Neural progenitor cell (in vitro differentiated cells): Measurements from ENCODE around the gene KIAA0232. TPM values are rescaled to one million over a fixed set of nuclear protein-coding genes. Genes with fewer than 3 reads are reported as not detected.
A peak's percentile ranks its signal among the peaks of the same experiment; 100 is the strongest.

Experiments used
- DNase-seq: peaks from one replicate; pipeline ENCODE4 v3.0.0-alpha.2; 2016; ENCODE audit warnings: low spot score
- H2AFZ ChIP-seq: fragments of 200-600 bp; sonication (generic); replicated peaks from 2 replicates; pipeline ENCODE4 v1.6.1; 2016; ENCODE audit warnings: antibody characterized with exemption
- H3F3A ChIP-seq: fragments of 200-600 bp; sonication (generic); 2 replicates; pipeline ENCODE4 v1.6.1; 2016; ENCODE audit warnings: antibody characterized with exemption, low read depth
- H3K27ac ChIP-seq: fragments of 200-600 bp; sonication (generic); 2 replicates; pipeline ENCODE4 v1.5.1; 2016; ENCODE audit warnings: mild to moderate bottlenecking
- H3K27me3 ChIP-seq: fragments of 200-600 bp; sonication (generic); 2 replicates; pipeline ENCODE4 v1.6.1; 2016; ENCODE audit warnings: mild to moderate bottlenecking, moderate library complexity
- H3K36me3 ChIP-seq: fragments of 200-600 bp; sonication (generic); 2 replicates; pipeline ENCODE4 v1.5.1; 2016
- H3K4me1 ChIP-seq: fragments of 200-600 bp; sonication (generic); 2 replicates; pipeline ENCODE4 v1.6.1; 2016; ENCODE audit warnings: mixed run types
- H3K4me2 ChIP-seq: fragments of 200-600 bp; sonication (generic); 2 replicates; pipeline ENCODE4 v1.6.1; 2016
- H3K4me3 ChIP-seq: fragments of 200-600 bp; sonication (generic); 2 replicates; pipeline ENCODE4 v1.5.1; 2016
- H3K79me2 ChIP-seq: fragments of 200-600 bp; sonication (generic); 2 replicates; pipeline ENCODE4 v1.6.1; 2016; ENCODE audit warnings: low read depth
- H3K9ac ChIP-seq: fragments of 200-600 bp; sonication (generic); 2 replicates; pipeline ENCODE4 v1.6.1; 2016
- H3K9me3 ChIP-seq: fragments of 200-600 bp; sonication (generic); 2 replicates; pipeline ENCODE4 v1.5.1; 2016; ENCODE audit warnings: low read depth
- H4K20me1 ChIP-seq: fragments of 200-600 bp; sonication (generic); 2 replicates; pipeline ENCODE4 v1.6.1; 2016; ENCODE audit warnings: low read depth
- H3K27ac Mint-ChIP-seq: 3 replicates; pipeline ENCODE4 v1.8.0; 2021; ENCODE audit warnings: mixed read lengths
- H3K27me3 Mint-ChIP-seq: 2 replicates; pipeline ENCODE4 v1.8.0; 2022; ENCODE audit warnings: low read depth, mild to moderate bottlenecking, inconsistent platforms, moderate library complexity, mixed read lengths; ENCODE audit not compliant: insufficient read depth
- H3K36me3 Mint-ChIP-seq: 3 replicates; pipeline ENCODE4 v1.8.0; 2021; ENCODE audit warnings: mixed read lengths
- H3K4me1 Mint-ChIP-seq: 3 replicates; pipeline ENCODE4 v1.8.0; 2021; ENCODE audit warnings: mixed read lengths
- H3K4me3 Mint-ChIP-seq: 3 replicates; pipeline ENCODE4 v1.8.0; 2021; ENCODE audit warnings: mild to moderate bottlenecking, moderate library complexity, mixed read lengths
- H3K9me3 Mint-ChIP-seq: 3 replicates; pipeline ENCODE4 v1.8.0; 2020; ENCODE audit warnings: mixed read lengths
- CTCF ChIP-seq: fragments of 200-600 bp; sonication (generic); IDR thresholded peaks from 2 replicates; pipeline ENCODE4 v1.5.1; 2017; ENCODE audit warnings: antibody characterized with exemption, mild to moderate bottlenecking
- EZH2 ChIP-seq: fragments of 200-600 bp; sonication (generic); IDR thresholded peaks from 2 replicates; pipeline ENCODE4 v1.6.1; 2017; ENCODE audit warnings: antibody characterized with exemption, mild to moderate bottlenecking, moderate library complexity
- EZH2phosphoT487 ChIP-seq: fragments of 200-600 bp; sonication (generic); IDR thresholded peaks from 2 replicates; pipeline ENCODE4 v1.6.1; 2017; ENCODE audit warnings: antibody characterized with exemption
- total RNA-seq: library from RNA; depleted of rRNA; stranded (reverse); fragments of >200 nt; gene quantifications from 2 replicates; pipeline ENCODE4 v1.2.3, GENCODE V29; 2015; ENCODE audit warnings: low replicate concordance

Gene KIAA0232
- total RNA-seq, 1 donor from 2014 or later: 42.9 TPM

DNA sequence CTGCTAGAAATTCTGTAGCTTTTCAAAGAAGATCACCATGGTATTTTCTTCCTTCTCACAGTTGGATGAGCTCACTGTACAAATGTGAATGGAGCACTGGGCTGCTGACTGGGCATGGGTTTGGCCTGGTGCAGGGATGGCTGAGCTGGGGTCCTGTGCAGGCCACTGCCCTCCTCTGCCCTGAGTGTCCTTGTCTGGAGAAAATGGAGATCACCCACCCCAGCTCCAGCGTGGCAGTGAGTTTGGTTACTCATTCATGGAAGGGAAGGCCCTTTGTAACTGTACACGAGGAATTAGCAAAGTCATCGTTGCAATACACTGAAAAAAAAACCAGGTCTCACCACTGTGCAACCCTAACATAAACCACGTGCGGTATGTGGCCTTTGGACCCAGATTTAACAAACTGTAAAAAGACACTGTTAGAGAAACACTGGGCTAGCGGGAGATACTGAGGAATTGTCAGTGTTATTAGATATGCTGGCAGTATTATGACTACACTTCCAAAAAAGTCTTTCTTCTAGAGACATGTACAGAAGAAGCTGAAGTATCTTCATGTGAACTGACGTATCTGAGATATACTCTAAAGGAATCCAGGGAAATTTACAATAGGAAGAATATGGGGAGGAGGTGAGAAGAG, 111.0 kb downstream of the KIAA0232 start:
- H3K9me3 ChIP-seq: no peaks in the 10 kb centered on the region
- H3K27ac ChIP-seq: no peak overlapping the region
- H3K36me3 ChIP-seq: no peaks in the 10 kb centered on the region
- no peak overlapping the region for H3K9ac ChIP-seq
- no peaks in the 10 kb centered on the region for H3K27me3 ChIP-seq
- no peak for TF ChIP-seq EZH2phosphoT487
- no peak for TF ChIP-seq EZH2
- no peak for TF ChIP-seq CTCF
- no peak overlapping the region for H3K4me3 ChIP-seq
- H3K27ac Mint-ChIP-seq: peak overlapping the region; percentile 43
- peaks cover 13% of the 10 kb centered on the region for H3K9me3 Mint-ChIP-seq
- no peak overlapping the region for H2AFZ ChIP-seq
- no peaks in the 10 kb centered on the region for H3K79me2 ChIP-seq
- peaks cover 24% of the 10 kb centered on the region for H3K4me1 Mint-ChIP-seq
- no peaks in the 10 kb centered on the region for H4K20me1 ChIP-seq
- no peak for DNase-seq
- H3K4me3 Mint-ChIP-seq: no peak overlapping the region
- H3K27me3 Mint-ChIP-seq: peaks cover 4% of the 10 kb centered on the region
- H3K4me1 ChIP-seq: peaks cover 5% of the 10 kb centered on the region
- H3K36me3 Mint-ChIP-seq: peaks cover 9% of the 10 kb centered on the region
- H3F3A ChIP-seq: no peaks in the 10 kb centered on the region
- H3K4me2 ChIP-seq: no peak overlapping the region

DNA sequence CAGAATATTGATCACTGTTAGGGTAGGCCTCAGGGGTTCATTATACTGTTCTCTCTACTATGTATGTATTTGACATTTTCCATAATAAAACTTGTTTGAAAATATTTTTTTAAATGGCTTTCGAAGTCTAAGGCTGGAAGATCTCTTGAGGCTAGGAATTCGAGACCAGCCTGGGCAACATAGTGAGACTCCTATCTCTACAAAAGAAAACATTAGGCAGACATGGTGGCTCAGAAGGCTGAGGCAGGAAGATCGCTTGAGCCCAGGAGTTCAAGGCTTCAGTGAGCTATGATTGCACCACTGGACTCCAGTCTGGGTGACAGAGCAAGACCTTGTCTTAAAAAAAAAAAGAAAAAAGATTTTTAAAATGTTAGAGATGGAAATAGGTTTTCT, 111.6 kb downstream of the KIAA0232 start:
- no peaks in the 10 kb centered on the region for H4K20me1 ChIP-seq
- H3K9ac ChIP-seq: no peak overlapping the region
- Mint-ChIP-seq H3K9me3 (peaks cover 13% of the 10 kb centered on the region), H3K4me1 (peaks cover 24% of the 10 kb centered on the region), H3K36me3 (peaks cover 9% of the 10 kb centered on the region), H3K27ac (no peak overlapping the region), H3K27me3 (peaks cover 4% of the 10 kb centered on the region), H3K4me3 (no peak overlapping the region)
- no peak for TF ChIP-seq EZH2
- no peak for TF ChIP-seq CTCF
- TF ChIP-seq EZH2phosphoT487: no peak
- H3K4me1 ChIP-seq: peaks cover 5% of the 10 kb centered on the region
- H3K27me3 ChIP-seq: no peaks in the 10 kb centered on the region
- H3K27ac ChIP-seq: no peak overlapping the region
- no peak overlapping the region for H3K4me3 ChIP-seq
- no peak overlapping the region for H2AFZ ChIP-seq
- no peak for DNase-seq
- H3K36me3 ChIP-seq: no peaks in the 10 kb centered on the region
- no peaks in the 10 kb centered on the region for H3F3A ChIP-seq
- no peaks in the 10 kb centered on the region for H3K79me2 ChIP-seq
- H3K4me2 ChIP-seq: no peak overlapping the region
- no peaks in the 10 kb centered on the region for H3K9me3 ChIP-seq

- no peaks in the 10 kb centered on the region for H3K9me3 ChIP-seq
- peaks cover 24% of the 10 kb centered on the region for H3K4me1 Mint-ChIP-seq
- H3K27me3 ChIP-seq: no peaks in the 10 kb centered on the region
- H3K27me3 Mint-ChIP-seq: peaks cover 4% of the 10 kb centered on the region
- no peaks in the 10 kb centered on the region for H3K36me3 ChIP-seq
- no peak overlapping the region for H3K27ac ChIP-seq
- no peak overlapping the region for H3K4me3 Mint-ChIP-seq
- H3K4me3 ChIP-seq: no peak overlapping the region
- H3K4me1 ChIP-seq: peaks cover 5% of the 10 kb centered on the region
- no peaks in the 10 kb centered on the region for H4K20me1 ChIP-seq
- peaks cover 9% of the 10 kb centered on the region for H3K36me3 Mint-ChIP-seq
- no peaks in the 10 kb centered on the region for H3F3A ChIP-seq
- H2AFZ ChIP-seq: no peak overlapping the region
- TF ChIP-seq CTCF (no peak), EZH2 (no peak), EZH2phosphoT487 (no peak)
- H3K79me2 ChIP-seq: no peaks in the 10 kb centered on the region
- H3K9ac ChIP-seq: no peak overlapping the region
- H3K4me2 ChIP-seq: no peak overlapping the region
- no peak overlapping the region for H3K27ac Mint-ChIP-seq
- peaks cover 13% of the 10 kb centered on the region for H3K9me3 Mint-ChIP-seq
- no peak for DNase-seq
These were observed 112.3 kb downstream of the KIAA0232 start for GRCh38 chr4:6894528-6895498.
